HT-29 (cell line): ENCODE measurements around the gene ATAD3B. TPM values are rescaled to one million over a fixed set of nuclear protein-coding genes. Genes with fewer than 3 reads are reported as not detected.

ENCODE experiments used
- DNase-seq: peaks from one replicate; pipeline ENCODE4 v3.0.0-alpha.2; 2015; ENCODE audit warnings: low spot score
- total RNA-seq: library from RNA; depleted of rRNA; stranded (reverse); fragments of >200 nt; shearing (Covaris generic); gene quantifications from 2 replicates; pipeline ENCODE4 v1.2.3, GENCODE V29; 2014; rRNA removed

The ATAD3B gene
- total RNA-seq, 1 experiment from 2014 or later: 102 TPM

DNA sequence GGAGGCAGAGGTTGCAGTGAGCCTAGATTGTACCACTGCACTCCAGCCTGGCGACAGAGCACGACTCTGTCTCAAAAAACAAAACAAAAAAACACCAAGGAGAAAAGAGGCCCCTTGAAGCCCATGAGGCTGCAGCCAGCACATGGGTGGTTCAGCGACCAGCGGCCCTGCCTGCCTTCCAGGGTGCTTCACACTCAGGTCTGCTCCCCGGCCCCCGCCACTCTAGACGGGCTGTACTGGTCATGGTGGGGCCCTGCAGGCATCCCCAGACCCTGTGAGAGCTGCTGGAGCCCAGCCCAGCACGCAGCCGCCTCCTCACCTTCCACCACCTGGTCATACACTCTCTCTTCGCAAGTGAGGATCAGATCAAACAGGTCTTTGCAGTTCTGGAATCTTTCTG lies 73.0 kb downstream of the ATAD3B start:
- DNase-seq: no peak

Other genes starting within 250 kb of the ATAD3B start
- 163 and 188 TPM in 2 replicates for gene SDF4, start 239.8 kb upstream of the ATAD3B start, total RNA-seq
- gene B3GALT6, start 239.5 kb upstream of the ATAD3B start, total RNA-seq: 84.2 and 87.7 TPM in 2 replicates
- 4.1 and 6.0 TPM in 2 replicates for gene C1QTNF12, start 225.0 kb upstream of the ATAD3B start, total RNA-seq
- 93.1 and 94.4 TPM in 2 replicates for gene UBE2J2, start 197.9 kb upstream of the ATAD3B start, total RNA-seq
- gene SCNN1D, start 191.3 kb upstream of the ATAD3B start, total RNA-seq: 0.48 and 0.50 TPM in 2 replicates
- gene ACAP3, start 163.8 kb upstream of the ATAD3B start, total RNA-seq: 104 and 113 TPM in 2 replicates
- gene PUSL1, start 163.2 kb upstream of the ATAD3B start, total RNA-seq: 152 and 157 TPM in 2 replicates
- 174 and 200 TPM in 2 replicates for gene INTS11, start 147.1 kb upstream of the ATAD3B start, total RNA-seq
- 62.5 and 70.5 TPM in 2 replicates for gene CPTP, start 147.0 kb upstream of the ATAD3B start, total RNA-seq
- 0.89 and 1.6 TPM in 2 replicates for gene TAS1R3, start 140.5 kb upstream of the ATAD3B start, total RNA-seq
- gene DVL1, start 122.3 kb upstream of the ATAD3B start, total RNA-seq: 246 and 269 TPM in 2 replicates
- not detected in 2 replicates for gene MXRA8, start 113.2 kb upstream of the ATAD3B start, total RNA-seq
- 377 and 383 TPM in 2 replicates for gene AURKAIP1, start 96.6 kb upstream of the ATAD3B start, total RNA-seq
- 200 and 243 TPM in 2 replicates for gene CCNL2, start 72.4 kb upstream of the ATAD3B start, total RNA-seq
- gene MRPL20, start 64.5 kb upstream of the ATAD3B start, total RNA-seq: 235 and 276 TPM in 2 replicates
- 0.44 and 1.4 TPM in 2 replicates for gene ANKRD65, start 50.5 kb upstream of the ATAD3B start, total RNA-seq
- gene VWA1, start 36.1 kb upstream of the ATAD3B start, total RNA-seq: 220 and 232 TPM in 2 replicates
- 2.3 and 3.1 TPM in 2 replicates for gene ATAD3C, start 22.1 kb upstream of the ATAD3B start, total RNA-seq
- gene ATAD3A, start 40.4 kb downstream of the ATAD3B start, total RNA-seq: 155 and 162 TPM in 2 replicates
- gene TMEM240, start 68.9 kb downstream of the ATAD3B start, total RNA-seq: 1.4 and 2.4 TPM in 2 replicates
- gene SSU72, start 103.1 kb downstream of the ATAD3B start, total RNA-seq: 140 and 148 TPM in 2 replicates
- not detected in 2 replicates for gene FNDC10, start 128.4 kb downstream of the ATAD3B start, total RNA-seq
- gene MIB2, start 143.7 kb downstream of the ATAD3B start, total RNA-seq: 65.3 and 89.0 TPM in 2 replicates
- 0.10 and 1.3 TPM in 2 replicates for gene MMP23B, start 160.4 kb downstream of the ATAD3B start, total RNA-seq
- gene CDK11B, start 187.2 kb downstream of the ATAD3B start, total RNA-seq: 21.9 and 24.1 TPM in 2 replicates
- gene SLC35E2B, start 221.0 kb downstream of the ATAD3B start, total RNA-seq: 34.6 and 35.1 TPM in 2 replicates